Heart right ventricle (tissue), 16 donors: Measurements from ENCODE around the gene SPTLC1. TPM values are rescaled to one million over a fixed set of nuclear protein-coding genes. Genes with fewer than 3 reads are reported as not detected.
"Not testable (repeated sequence)": the region's sequence is repeated elsewhere in the genome, so short reads cannot be mapped to it uniquely, and the experiment has no call there.

Source experiments
- ATAC-seq, 8 donors: fragments of 200-7000 bp; cut with Tn5 transposase; one replicate each; pipeline ENCODE4 v1.9.1; 2020; ENCODE audit warnings: mild to moderate bottlenecking in 8 of 8, moderate library complexity in 8 of 8, moderate number of reproducible peaks in 1 of 8
- DNase-seq, 2 donors: peaks; one replicate each; pipeline ENCODE4 v3.0.0-alpha.2; 2020
- H3K27ac ChIP-seq, 10 donors: fragments of 200-600 bp; sonication (generic) in 2 of 10; one replicate each; pipeline versions ENCODE4 v1.5.0 to v1.8.0; 2020 to 2022; ENCODE audit warnings: mild to moderate bottlenecking in 3 of 10
- H3K27me3 ChIP-seq, 7 donors: fragments of 200-600 bp; one replicate each; pipeline ENCODE4 v1.8.0; 2021 to 2022; ENCODE audit warnings: mild to moderate bottlenecking in 2 of 7
- H3K36me3 ChIP-seq, 9 donors: fragments of 200-600 bp; sonication (generic) in 1 of 9; one replicate each; pipeline versions ENCODE4 v1.5.0 to v1.8.0; 2020 to 2022; ENCODE audit warnings: mild to moderate bottlenecking in 2 of 9
- H3K4me1 ChIP-seq, 9 donors: fragments of 200-600 bp; sonication (generic) in 1 of 9; one replicate each; pipeline versions ENCODE4 v1.5.0 to v1.8.0; 2020 to 2022; ENCODE audit warnings: mild to moderate bottlenecking in 4 of 9
- H3K4me3 ChIP-seq, 10 donors: fragments of 200-600 bp; sonication (generic) in 2 of 10; one replicate each; pipeline versions ENCODE4 v1.5.0 to v1.8.0; 2020 to 2022; ENCODE audit warnings: mild to moderate bottlenecking in 7 of 10, moderate library complexity in 2 of 10
- H3K9me3 ChIP-seq, 11 donors: fragments of 200-600 bp in 10 of 11; sonication (generic) in 2 of 11; one replicate each; pipeline versions ENCODE4 v1.5.0 to v1.8.0; 2013 to 2022; ENCODE audit warnings: mild to moderate bottlenecking in 2 of 11, control low read depth in 1 of 11, moderate library complexity in 1 of 11
- CTCF ChIP-seq, 9 donors: fragments of 200-600 bp; sonication (generic) in 2 of 9; IDR thresholded peaks; one replicate each; pipeline versions ENCODE4 v1.5.0 to v1.8.0; 2021 to 2022; ENCODE audit warnings: antibody characterized with exemption in 9 of 9, mild to moderate bottlenecking in 5 of 9, moderate library complexity in 1 of 9
- WGBS, 2 donors: extraction: QIAGEN DNeasy Blood & Tissue Kit; methylation state at CpG; one replicate each; pipeline ENCODE4 v1.1.7; 2013; ENCODE audit warnings: inconsistent platforms in 1 of 2; 5-methylcytosine and 5-hydroxymethylcytosine counted together
- intact Hi-C, 10 donors: fragments of 100-400 bp; cut with DNase I; formaldehyde crosslinking; loops; one replicate each; pipeline versions ENCODE4 v1.11.1 to v1.14.2; 2022
- polyA plus RNA-seq, 2 donors: library from polyadenylated mRNA; stranded (reverse); fragments of 200-250 nt; gene quantifications; one replicate each; pipeline ENCODE4 v1.2.3, GENCODE V29; 2013
- total RNA-seq, 10 donors: library from RNA; stranded (reverse); fragmentation: NEBNext Ultra II Directional in 3 of 10; extraction: Animal tissue kit (Norgen Biotek cat#: 25700) in 3 of 10; gene quantifications; one replicate each; pipeline versions ENCODE4 v1.2.1 to v1.2.4, GENCODE V29; 2021 to 2023
- donor health status: Arrhythmogenic right ventricular cardiomyopathy.
- donor health status: ischemic (EF 13 %, LVEDD 7.1; RV severe dilation, severe dysfunction).
- donor health status: healthy with polysubstance abuse.
- donor health status: DM: no; HTN: yes; CAD: no.
- donor health status: DM: no; HTN: no; CAD: no.
- donor health status: ischemic (EF 25% LVEDD 6.9; RV normal size, moderate dysfunction).
- donor health status: ischemic (EF 25% LVEDD 5.7; RV mildly dilated, moderate dysfunction).
- donor health status: healthy.
- donor health status: DM: yes; HTN: yes; CAD: no.
- donor health status: Ischemic cardiomyopathy.
- donor health status: ischemic (EF 35%, LVEDD 5.7; RV mildly dilated, moderate dysfunction).
- donor health status: nonischemic (EF 11% LVEDD 7.7; RV severe dilation, severe dysfunction).
- donor health status: DM: yes; HTN: yes; CAD: no.
- donor health status: PGD.
- donor health status: ischemic (EF 29% LVEDD 5.4; RV normal size, mild dysfunction).
- donor health status: nonischemic (EF 23%, LVEDD 6.1; RV moderate dilation, normal function).

SPTLC1 gene
- total and polyA plus RNA-seq, 12 donors, result 17.1 to 28.1 (median 23.0) TPM

- Histone ChIP-seq H3K4me1 (peaks cover 0 to 16% (median 11%) of the 10 kb centered on the region in 9 donors), H3K36me3 (no peaks in the 10 kb centered on the region), H3K27ac (no peak overlapping the region), H3K9me3 (no peaks in the 10 kb centered on the region), H3K27me3 (peaks cover 0 to 28% (median 14%) of the 10 kb centered on the region in 7 donors), H3K4me3 (peak overlapping the region; percentile 4 to 53 (median 47))
- no peak for TF ChIP-seq CTCF (IDR thresholded peaks at IDR 0.05)
- DNase-seq (no peak), ATAC-seq (no peak)
- intact Hi-C loops, result loop anchor here in 6 of 10 donors (1.0 to 10.0 kb wide), 6 partner anchors 84 to 152 kb away; partner anchors contain the start of gene IARS1 (in 1 of the 6)
- WGBS, 2 donors, result 5 to 7% methylated on average over 6 of the region's 6 CpGs
Measured at GRCh38 chr9:92140754-92141143, 25.5 kb upstream of the SPTLC1 start.

- peaks cover 0 to 16% (median 11%) of the 10 kb centered on the region in 9 donors for H3K4me1 ChIP-seq
- WGBS, 2 donors, result 22% methylated on average over 16 of the region's 16 CpGs
- H3K27me3 ChIP-seq, result peaks cover 0 to 28% (median 14%) of the 10 kb centered on the region in 7 donors
- H3K36me3 ChIP-seq, result no peaks in the 10 kb centered on the region
- intact Hi-C loops, result loop anchor here in 6 of 10 donors (1.0 to 10.0 kb wide), 6 partner anchors 85 to 152 kb away; partner anchors contain the start of gene IARS1 (in 1 of the 6)
- DNase-seq, result peak; percentile 66 to 78
- peak; percentile 57 to 85 (median 65) for ATAC-seq
- no peaks in the 10 kb centered on the region for H3K9me3 ChIP-seq
- peak overlapping the region in 9 of 10 donors; percentile 4 to 53 (median 48) for H3K4me3 ChIP-seq
- TF ChIP-seq CTCF (IDR thresholded peaks at IDR 0.05), result peak; percentile 74 to 96 (median 90)
- no peak overlapping the region for H3K27ac ChIP-seq
Measured at GRCh38 chr9:92140074-92140753, 25.0 kb upstream of the SPTLC1 start.

- not testable (repeated sequence) for DNase-seq, ATAC-seq, H3K36me3 ChIP-seq, H3K4me3 ChIP-seq, H3K9me3 ChIP-seq, H3K27ac ChIP-seq
- intact Hi-C loops, result loop anchor here (5.0 to 10.0 kb wide), 9 partner anchors 93 to 656 kb away; partner anchors contain the start of gene IARS1 (in 2 of the 10)
- 88% methylated on average over 5 of the region's 5 CpGs for WGBS, 2 donors
- peak in 1 of 9 donors; percentile 4 for TF ChIP-seq CTCF (IDR thresholded peaks at IDR 0.05)
- H3K4me1 ChIP-seq, result peaks cover 0 to 20% (median 13%) of the 10 kb centered on the region in 9 donors
- peaks cover 0 to 28% (median 14%) of the 10 kb centered on the region in 7 donors for H3K27me3 ChIP-seq
Measured at GRCh38 chr9:92138960-92139540, 23.8 kb upstream of the SPTLC1 start.

GRCh38 chr9:92138157-92138959, 23.1 kb upstream of the SPTLC1 start:
- Histone ChIP-seq H3K36me3 (no peaks in the 10 kb centered on the region), H3K27ac (no peak overlapping the region), H3K27me3 (peaks cover 0 to 28% (median 14%) of the 10 kb centered on the region in 7 donors), H3K4me3 (no peak overlapping the region), H3K4me1 (peaks cover 0 to 24% (median 19%) of the 10 kb centered on the region in 9 donors), H3K9me3 (no peaks in the 10 kb centered on the region)
- peak; percentile 52 to 76 (median 62) for ATAC-seq
- 38 to 41% methylated on average over 22 of the region's 22 CpGs for WGBS, 2 donors
- DNase-seq, result peak; percentile 62 to 80
- TF ChIP-seq CTCF (IDR thresholded peaks at IDR 0.05), result peak; percentile 78 to 93 (median 89)
- intact Hi-C loops, result loop anchor here (5.0 to 10.0 kb wide), 9 partner anchors 94 to 656 kb away; partner anchors contain the start of gene IARS1 (in 2 of the 10)
